Stomach (tissue), 4 donors: ENCODE results near the gene ARPC5L.

Experiments
- CTCF ChIP-seq, 7 experiments: fragments of 450-650 bp in 4 of 7; fragments of 200-600 bp in 3 of 7; sonication (generic) in 3 of 7; IDR thresholded peaks; one replicate each; pipeline ENCODE4 v1.5.1; 2016 to 2019; ENCODE audit warnings: antibody characterized with exemption in 7 of 7, control low read depth in 2 of 7, mild to moderate bottlenecking in 1 of 7
- POLR2A ChIP-seq, 4 donors: fragments of 450-650 bp; IDR thresholded peaks; one replicate each; pipeline ENCODE4 v1.6.1; 2016; ENCODE audit warnings: antibody characterized with exemption in 4 of 4, control low read depth in 2 of 4, mild to moderate bottlenecking in 1 of 4, moderate library complexity in 1 of 4

- TF ChIP-seq CTCF (IDR thresholded peaks at IDR 0.05) (no peak), POLR2A (IDR thresholded peaks at IDR 0.05) (no peak)
Observed at GRCh38 chr9:124913378-124913777, 51.4 kb downstream of the ARPC5L start.
